Purkinje cell (primary cell): ENCODE measurements around the gene KCNJ9. TPM values are rescaled to one million over a fixed set of nuclear protein-coding genes. Genes with fewer than 3 reads are reported as not detected.

Experiments used
- polyA plus RNA-seq: library from polyadenylated mRNA; unstranded; fragments of >200 nt; fragmentation: Nextera tagmentation; gene quantifications from 2 replicates; pipeline ENCODE4 v1.2.1, GENCODE V29; 2014

Gene KCNJ9
- 12.2 and 16.6 TPM in 2 replicates for polyA plus RNA-seq

GRCh38 chr1:160081261-160081936, at the start of gene KCNJ9:
Gene KCNJ9 (plus strand): TSS chr1:160081538. CDS start chr1:160084031, 2,493 bp downstream.

DNA sequence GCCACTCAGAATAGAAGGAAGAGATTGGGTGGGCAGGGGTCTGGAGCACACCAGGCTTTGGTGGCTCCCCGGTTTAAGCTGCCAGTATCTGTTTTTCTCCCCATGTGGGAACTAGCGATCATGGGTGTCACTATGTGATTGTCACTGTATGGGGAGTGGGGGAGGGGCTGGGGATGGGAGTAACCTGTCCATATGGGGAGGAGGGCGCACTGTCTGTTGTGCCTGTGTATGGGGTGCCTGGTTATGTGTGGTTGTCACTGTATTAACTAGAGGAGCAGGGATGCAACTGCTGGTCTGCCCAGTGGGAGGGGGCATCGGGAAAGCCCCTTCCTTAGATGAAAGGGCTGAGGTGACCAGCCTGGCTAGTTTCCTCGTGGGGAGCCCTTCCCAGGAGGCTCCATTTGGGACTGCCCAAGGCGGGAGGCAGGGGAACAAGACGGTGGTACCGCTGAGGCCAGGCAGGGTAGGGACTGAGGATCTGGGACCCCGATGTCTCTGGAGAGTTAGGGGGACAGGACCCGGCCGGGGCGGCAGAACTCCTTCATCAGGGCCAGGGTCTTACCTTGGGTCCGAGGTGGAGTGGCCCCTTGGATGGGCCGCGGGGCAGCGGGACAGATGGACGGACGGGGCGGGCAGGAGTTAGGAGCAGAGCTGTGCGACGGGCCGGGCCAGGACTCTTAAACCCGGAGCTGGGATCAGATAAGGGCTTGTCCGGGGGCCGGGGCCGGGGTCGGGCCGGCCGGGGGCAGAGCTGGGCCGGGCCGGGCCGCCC, 11.7 kb upstream of the KCNJ9 start, which contains the start of gene KCNJ10:
Gene KCNJ10 (minus strand): TSS at position 701 of the 772 bp plus-strand sequence. CDS start 27,628 bp downstream, outside the sequence.

GRCh38 chr1:160097911-160098851, 16.8 kb downstream of the KCNJ9 start, which contains the start of gene IGSF8:
Gene IGSF8 (minus strand): TSS chr1:160098619. CDS start chr1:160098472, 147 bp downstream.

GRCh38 chr1:160115545-160116282, 34.4 kb downstream of the KCNJ9 start, which contains the start of gene ATP1A2:
Gene ATP1A2 (plus strand): TSS chr1:160115759. CDS start chr1:160115862, 103 bp downstream.

Other genes starting within 250 kb of the KCNJ9 start
- not detected in 2 replicates for gene VSIG8, start 218.9 kb upstream of the KCNJ9 start, polyA plus RNA-seq
- gene CFAP45, start 181.4 kb upstream of the KCNJ9 start, polyA plus RNA-seq = 1.2 and 2.1 TPM in 2 replicates
- gene TAGLN2, start 156.0 kb upstream of the KCNJ9 start, polyA plus RNA-seq = 0.36 and 3.3 TPM in 2 replicates
- not detected in 2 replicates for gene IGSF9, start 135.9 kb upstream of the KCNJ9 start, polyA plus RNA-seq
- gene SLAMF9, start 127.3 kb upstream of the KCNJ9 start, polyA plus RNA-seq = not detected in 2 replicates
- gene PIGM, start 49.5 kb upstream of the KCNJ9 start, polyA plus RNA-seq = 8.0 and 10.7 TPM in 2 replicates
- gene KCNJ10, start 11.4 kb upstream of the KCNJ9 start, polyA plus RNA-seq = 17.9 and 18.7 TPM in 2 replicates
- 6.4 and 17.5 TPM in 2 replicates for gene IGSF8, start 17.1 kb downstream of the KCNJ9 start, polyA plus RNA-seq
- gene ATP1A2, start 34.2 kb downstream of the KCNJ9 start, polyA plus RNA-seq = 60.5 and 65.4 TPM in 2 replicates
- not detected in 2 replicates for gene ATP1A4, start 70.1 kb downstream of the KCNJ9 start, polyA plus RNA-seq
- gene CASQ1, start 109.0 kb downstream of the KCNJ9 start, polyA plus RNA-seq = 3.3 and 18.4 TPM in 2 replicates
- 95.5 and 102 TPM in 2 replicates for gene PEA15, start 123.8 kb downstream of the KCNJ9 start, polyA plus RNA-seq
- 39.7 and 44.8 TPM in 2 replicates for gene DCAF8, start 181.0 kb downstream of the KCNJ9 start, polyA plus RNA-seq
- gene PEX19, start 203.6 kb downstream of the KCNJ9 start, polyA plus RNA-seq = 19.3 and 21.9 TPM in 2 replicates